KOPT-K1 (cell line): ENCODE data around the gene ADARB2.

ENCODE experiments used
- H3K27ac ChIP-seq: fragments of 200-600 bp; sonication (generic); 2 replicates; pipeline ENCODE4 v1.5.1; 2016; ENCODE audit warnings: antibody characterized with exemption, mild to moderate bottlenecking, low read depth, low read length; ENCODE audit not compliant: poor library complexity, severe bottlenecking
- H3K36me3 ChIP-seq: fragments of 200-600 bp; sonication (generic); 2 replicates; pipeline ENCODE4 v1.5.1; 2017; ENCODE audit warnings: antibody characterized with exemption, mild to moderate bottlenecking, low read length, moderate library complexity; ENCODE audit not compliant: insufficient read depth
- H3K9me3 ChIP-seq: fragments of 200-600 bp; sonication (generic); 2 replicates; pipeline ENCODE4 v1.5.1; 2017; ENCODE audit warnings: antibody characterized with exemption, low read length, mild to moderate bottlenecking; ENCODE audit not compliant: insufficient read depth, poor library complexity, severe bottlenecking

Gene ADARB2

DNA sequence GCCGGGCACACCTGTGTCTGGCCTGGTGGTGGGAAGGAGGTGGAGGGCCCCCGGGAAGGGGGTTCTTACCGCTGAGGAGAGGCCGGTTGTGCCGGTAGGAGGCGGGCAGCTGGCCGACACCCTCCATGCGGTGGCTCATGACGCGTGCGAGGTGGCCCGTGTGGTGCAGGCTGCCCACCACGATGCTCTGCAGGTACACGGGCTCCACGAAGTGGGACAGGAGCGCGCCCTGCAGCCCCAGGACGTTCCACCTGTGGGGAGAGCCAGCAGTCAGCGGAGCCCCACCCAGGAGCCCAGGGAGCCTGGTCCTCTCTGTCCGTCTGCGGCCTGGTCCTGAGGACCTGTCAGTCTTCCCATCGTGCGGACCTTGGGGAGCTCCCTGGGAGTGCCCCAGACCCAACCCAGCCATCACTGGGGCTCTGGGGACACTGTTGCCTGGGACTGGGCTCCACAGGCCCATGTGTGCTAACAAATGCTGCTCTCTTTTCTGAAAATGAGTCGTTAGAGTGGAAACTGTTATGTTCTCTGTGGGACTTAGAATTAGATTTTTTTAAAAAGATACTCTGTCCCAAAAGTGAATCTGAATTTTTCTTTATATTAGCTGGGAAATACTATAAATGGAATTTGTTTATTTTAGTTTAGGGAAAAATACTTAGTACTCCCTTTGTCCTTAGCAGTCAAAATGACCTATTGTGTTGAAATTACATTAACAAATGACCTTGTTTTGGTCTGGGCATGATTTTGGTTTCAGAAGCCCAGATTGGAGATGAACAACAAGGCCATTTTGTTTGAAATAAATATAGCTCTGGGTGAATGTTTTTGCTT lies 537.2 kb downstream of the ADARB2 start:
- H3K27ac ChIP-seq: no peak overlapping the region
- H3K36me3 ChIP-seq: no peaks in the 10 kb centered on the region
- no peaks in the 10 kb centered on the region for H3K9me3 ChIP-seq

GRCh38 chr10:1199345-1199673 lies 538.0 kb downstream of the ADARB2 start:
- Histone ChIP-seq H3K36me3 (no peaks in the 10 kb centered on the region), H3K27ac (no peak overlapping the region)

GRCh38 chr10:1198453-1199344 lies 538.6 kb downstream of the ADARB2 start:
- Histone ChIP-seq H3K9me3 (no peaks in the 10 kb centered on the region), H3K36me3 (no peaks in the 10 kb centered on the region), H3K27ac (no peak overlapping the region)

More at GRCh38 chr10:1199345-1199673, 538.0 kb downstream of the ADARB2 start:
- no peaks in the 10 kb centered on the region for H3K9me3 ChIP-seq

GRCh38 chr10:1197384-1197783 lies 539.9 kb downstream of the ADARB2 start:
- Histone ChIP-seq H3K27ac (no peak overlapping the region), H3K36me3 (no peaks in the 10 kb centered on the region), H3K9me3 (no peaks in the 10 kb centered on the region)

DNA sequence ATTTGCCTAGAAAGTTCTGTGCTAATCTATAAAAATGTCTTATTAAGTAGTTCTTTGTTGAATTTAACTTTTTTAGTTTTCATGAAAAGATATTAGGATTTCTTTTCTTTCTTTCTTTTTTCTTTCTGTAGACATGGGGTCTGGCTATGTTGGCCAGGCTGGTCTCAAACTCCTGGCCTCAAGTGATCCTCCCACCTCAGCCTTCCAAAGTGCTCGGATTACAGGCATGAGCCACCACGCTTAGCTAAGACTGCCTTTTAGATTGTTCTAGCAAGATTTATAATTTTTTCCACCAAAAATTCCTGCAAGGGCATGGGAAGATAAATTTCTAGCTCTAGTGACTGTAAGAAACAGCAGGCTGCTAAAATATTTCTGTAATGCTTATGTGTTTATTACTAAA lies 540.7 kb downstream of the ADARB2 start:
- H3K9me3 ChIP-seq: no peaks in the 10 kb centered on the region
- H3K36me3 ChIP-seq: no peaks in the 10 kb centered on the region
- no peak overlapping the region for H3K27ac ChIP-seq

DNA sequence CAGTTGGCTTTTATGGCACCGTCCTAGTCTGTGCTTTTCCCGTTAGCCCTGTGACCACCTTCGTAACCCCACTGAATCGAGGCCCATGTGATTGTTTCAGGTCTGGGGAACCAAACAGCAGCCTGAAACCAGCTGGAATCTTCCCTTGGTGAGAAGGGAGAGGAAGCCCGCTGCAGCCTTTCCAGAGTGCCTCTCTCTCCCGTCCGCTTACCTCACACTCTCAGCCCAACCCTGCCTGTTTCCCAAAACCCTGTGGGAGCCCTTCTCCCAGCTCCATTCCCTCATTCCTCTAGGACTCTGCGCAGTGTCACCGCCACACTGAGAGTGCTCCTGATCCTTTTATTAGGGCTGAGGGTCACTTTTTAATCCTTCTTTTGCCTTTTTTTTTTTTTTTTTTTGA lies 541.5 kb downstream of the ADARB2 start:
- Histone ChIP-seq H3K36me3 (no peaks in the 10 kb centered on the region), H3K27ac (no peak overlapping the region), H3K9me3 (no peaks in the 10 kb centered on the region)

DNA sequence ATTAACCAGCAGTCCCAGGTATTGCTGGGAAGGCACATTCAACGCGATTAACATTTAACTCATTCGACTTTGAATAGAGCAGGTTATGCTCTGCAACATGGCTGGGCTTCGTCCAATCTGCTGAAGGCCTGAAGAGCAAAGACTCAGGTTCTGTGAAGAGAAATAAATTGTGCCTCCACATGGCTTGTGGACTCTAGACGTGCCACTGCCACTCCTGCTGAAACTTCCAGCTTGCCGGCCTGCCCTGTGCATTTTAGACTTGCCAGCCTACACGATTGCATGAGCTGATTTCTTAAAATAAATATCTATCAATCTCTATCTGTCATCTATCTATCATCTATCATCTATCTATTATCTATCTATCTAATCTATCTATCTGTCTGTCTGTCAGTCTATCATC lies 543.2 kb downstream of the ADARB2 start:
- no peaks in the 10 kb centered on the region for H3K36me3 ChIP-seq
- H3K27ac ChIP-seq: peak overlapping the region; percentile 29
- no peaks in the 10 kb centered on the region for H3K9me3 ChIP-seq

- H3K36me3 ChIP-seq: no peaks in the 10 kb centered on the region
- no peaks in the 10 kb centered on the region for H3K9me3 ChIP-seq
- H3K27ac ChIP-seq: peak overlapping the region; percentile 29
These were observed 543.8 kb downstream of the ADARB2 start for GRCh38 chr10:1193561-1193960.

DNA sequence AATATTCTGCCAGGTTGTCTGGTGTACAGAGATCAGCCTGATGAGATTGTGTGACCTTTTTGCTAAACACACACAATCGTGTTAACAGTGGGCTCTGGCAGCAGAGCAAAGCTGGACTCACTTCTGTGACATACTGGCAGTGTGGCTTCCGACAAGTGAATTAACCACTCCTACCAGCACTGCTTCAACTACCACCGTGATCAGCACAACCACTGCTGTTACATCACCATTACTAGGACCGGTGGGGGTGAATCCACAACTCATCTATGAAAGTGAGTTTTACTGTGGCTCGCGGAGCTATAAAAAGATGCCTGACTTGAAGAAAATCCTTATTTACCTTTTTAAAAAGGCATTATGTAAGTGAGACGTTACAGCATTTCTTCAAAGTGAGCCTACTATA lies 545.6 kb downstream of the ADARB2 start:
- no peaks in the 10 kb centered on the region for H3K36me3 ChIP-seq
- no peaks in the 10 kb centered on the region for H3K9me3 ChIP-seq
- H3K27ac ChIP-seq: no peak overlapping the region

DNA sequence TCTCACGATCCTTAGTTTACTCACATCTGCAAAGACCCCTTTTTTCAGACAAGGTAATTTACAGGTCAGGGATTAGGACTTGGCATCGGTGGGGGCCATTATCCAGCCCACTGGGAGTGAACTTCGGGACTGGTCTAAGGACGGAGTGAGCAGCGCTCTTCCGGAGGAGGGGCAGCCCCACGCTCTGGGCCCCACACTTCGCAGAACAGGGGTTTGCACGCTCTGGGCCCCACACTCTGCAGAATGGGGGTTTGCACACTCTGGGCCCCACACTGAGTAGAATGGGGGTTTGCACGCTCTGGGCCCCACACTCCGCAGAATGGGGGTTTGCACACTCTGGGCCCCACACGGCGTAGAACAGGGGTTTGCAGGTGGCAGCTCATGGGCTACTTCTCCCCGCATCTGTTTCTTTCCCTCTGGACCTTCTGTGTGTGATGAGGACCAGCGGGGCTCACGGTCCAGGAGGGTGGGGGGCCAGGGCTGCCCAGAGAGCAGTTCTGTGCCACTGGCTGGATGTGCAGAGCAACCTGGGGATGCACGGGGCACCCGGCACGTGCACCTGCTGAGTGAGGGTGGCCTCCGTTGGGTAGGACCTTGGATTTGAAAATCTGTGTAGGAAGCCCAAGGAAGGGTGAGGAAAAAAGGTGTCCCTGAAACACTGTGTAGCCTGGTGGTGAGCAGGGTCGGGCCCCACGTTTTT lies 546.4 kb downstream of the ADARB2 start:
- H3K27ac ChIP-seq: no peak overlapping the region
- no peaks in the 10 kb centered on the region for H3K36me3 ChIP-seq
- no peaks in the 10 kb centered on the region for H3K9me3 ChIP-seq

DNA sequence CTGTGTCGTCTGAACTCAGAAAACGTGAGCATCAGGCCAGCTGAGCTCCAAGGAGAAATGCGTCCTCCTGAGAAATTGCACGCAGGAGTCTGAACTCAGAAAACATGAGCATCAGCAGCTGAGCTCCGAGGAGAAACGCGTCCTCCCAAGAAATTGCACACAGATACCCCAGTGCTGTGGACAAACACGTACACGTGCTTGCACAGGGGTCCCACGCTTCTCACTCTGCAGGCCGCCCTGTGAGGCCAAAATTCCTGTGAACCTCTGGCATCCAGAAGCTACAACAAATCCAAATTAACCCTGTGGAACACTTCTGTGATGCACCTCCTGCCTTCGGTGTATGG lies 547.3 kb downstream of the ADARB2 start:
- H3K9me3 ChIP-seq: no peaks in the 10 kb centered on the region

GRCh38 chr10:1189166-1190051 lies 547.9 kb downstream of the ADARB2 start:
- Histone ChIP-seq H3K27ac (no peak overlapping the region), H3K9me3 (no peaks in the 10 kb centered on the region), H3K36me3 (no peaks in the 10 kb centered on the region)

More for the DNA sequence above, 547.3 kb downstream of the ADARB2 start:
- no peaks in the 10 kb centered on the region for H3K36me3 ChIP-seq
- no peak overlapping the region for H3K27ac ChIP-seq

DNA sequence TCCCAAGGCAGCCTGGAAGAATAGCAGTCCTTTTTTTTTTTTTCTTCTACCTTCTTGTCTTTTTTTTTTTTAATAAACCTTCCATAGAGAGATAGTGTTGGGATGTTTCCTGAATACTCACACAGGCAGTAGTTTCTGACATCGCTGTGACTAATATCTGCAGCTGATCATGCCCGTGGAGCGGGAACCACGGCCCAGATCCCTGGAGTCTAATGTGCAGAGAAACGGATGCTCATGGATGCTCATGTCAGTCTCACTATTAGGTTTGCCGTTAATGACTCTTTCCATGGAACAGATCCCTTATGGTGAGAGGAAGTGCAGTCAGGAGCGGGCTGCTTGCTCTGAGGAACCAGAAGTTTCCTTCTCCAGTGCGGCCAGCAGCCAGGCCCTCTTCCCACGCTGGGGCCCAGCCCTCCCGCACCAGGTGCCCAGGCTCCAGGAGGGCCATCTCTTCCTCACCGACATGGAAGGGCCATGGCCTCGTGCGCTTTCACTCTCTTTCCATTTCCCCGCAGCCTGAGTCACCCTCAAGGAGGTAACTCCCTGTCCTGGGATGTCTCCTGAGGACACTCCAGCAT lies 548.7 kb downstream of the ADARB2 start:
- Histone ChIP-seq H3K9me3 (no peaks in the 10 kb centered on the region), H3K36me3 (no peaks in the 10 kb centered on the region), H3K27ac (no peak overlapping the region)

DNA sequence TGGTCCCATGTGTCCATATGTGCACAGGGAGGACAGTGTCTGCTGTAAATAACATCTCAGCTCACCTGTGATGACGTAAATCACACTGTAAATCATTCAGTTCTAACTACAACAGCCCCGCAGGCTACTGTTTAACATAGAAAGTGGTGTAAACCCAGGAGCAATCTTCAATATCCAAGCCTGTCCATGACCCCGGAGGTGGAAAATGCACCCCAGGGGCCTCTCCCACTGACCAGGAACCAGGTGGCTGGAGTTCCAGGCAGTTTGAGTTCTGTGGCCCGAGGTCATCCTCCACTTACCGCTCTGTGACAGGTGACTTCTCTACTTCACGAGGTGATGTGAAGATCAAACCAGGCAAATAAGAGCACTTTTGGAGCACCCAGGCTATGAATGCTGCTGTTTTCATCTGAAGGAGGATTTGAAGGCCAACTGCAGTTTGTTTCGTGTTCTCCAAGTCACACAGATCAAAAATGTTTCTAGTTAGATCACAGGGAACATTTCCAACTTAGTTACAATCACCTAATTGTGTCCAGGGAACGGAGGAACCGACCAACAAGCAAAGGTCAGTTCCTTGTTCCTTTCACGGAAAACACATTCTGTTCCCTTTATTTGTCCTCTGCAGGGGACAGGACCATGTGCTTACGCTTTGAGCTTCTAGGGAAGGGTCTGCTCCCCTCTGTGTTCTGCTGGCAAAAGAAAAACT lies 549.3 kb downstream of the ADARB2 start:
- Histone ChIP-seq H3K27ac (no peak overlapping the region), H3K36me3 (no peaks in the 10 kb centered on the region), H3K9me3 (no peaks in the 10 kb centered on the region)
